GM21528 (cell line): ENCODE measurements around the gene ZCCHC8.
"Not testable (repeated sequence)": the region's sequence is repeated elsewhere in the genome, so short reads cannot be mapped to it uniquely, and the experiment has no call there.

ENCODE experiments used
- ATAC-seq: cut with Tn5 transposase; IDR thresholded peaks from one replicate; pipeline ENCODE4 v1.9.1; 2021; ENCODE audit warnings: mild to moderate bottlenecking, moderate library complexity; ENCODE audit not compliant: unreplicated experiment, low FRiP score

The ZCCHC8 gene

DNA sequence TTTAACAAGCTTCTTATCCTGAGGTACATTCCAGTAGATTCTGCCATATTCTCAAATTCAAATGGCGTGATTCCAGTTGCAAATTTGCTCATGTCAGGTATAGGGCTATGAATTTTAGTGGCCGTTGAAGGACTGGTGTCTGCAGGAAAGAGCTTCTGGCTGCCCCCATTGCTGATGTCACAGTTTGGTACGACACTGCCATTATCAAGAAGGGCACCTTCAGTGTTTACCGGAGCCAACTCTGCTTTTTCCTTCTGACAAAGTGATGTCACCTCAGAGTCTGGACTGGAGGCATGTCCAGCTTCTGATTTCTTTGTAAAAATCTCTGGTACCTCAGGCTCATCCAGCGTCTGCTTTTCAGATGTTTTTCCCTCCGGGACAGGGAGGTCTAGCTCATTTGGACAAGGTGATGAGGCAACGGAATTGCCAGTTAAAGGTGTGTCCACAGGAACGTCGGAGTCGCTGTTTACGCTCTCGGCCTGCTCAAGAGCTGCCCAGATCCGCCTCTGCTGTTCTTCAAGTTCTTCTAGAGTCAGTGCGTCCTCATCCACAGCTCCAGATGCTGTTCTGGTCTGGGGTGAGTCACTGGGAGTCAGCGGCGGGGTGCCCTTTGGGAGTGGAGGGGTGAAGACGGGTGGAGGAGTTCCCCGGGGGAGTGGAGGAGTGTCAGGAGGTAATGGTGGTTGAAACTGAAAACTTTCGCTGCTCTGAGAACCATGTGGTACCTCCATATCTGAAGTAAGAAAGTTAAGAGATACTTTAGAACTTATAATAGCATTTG lies 27.0 kb downstream of the ZCCHC8 start:
- no peak for ATAC-seq

DNA sequence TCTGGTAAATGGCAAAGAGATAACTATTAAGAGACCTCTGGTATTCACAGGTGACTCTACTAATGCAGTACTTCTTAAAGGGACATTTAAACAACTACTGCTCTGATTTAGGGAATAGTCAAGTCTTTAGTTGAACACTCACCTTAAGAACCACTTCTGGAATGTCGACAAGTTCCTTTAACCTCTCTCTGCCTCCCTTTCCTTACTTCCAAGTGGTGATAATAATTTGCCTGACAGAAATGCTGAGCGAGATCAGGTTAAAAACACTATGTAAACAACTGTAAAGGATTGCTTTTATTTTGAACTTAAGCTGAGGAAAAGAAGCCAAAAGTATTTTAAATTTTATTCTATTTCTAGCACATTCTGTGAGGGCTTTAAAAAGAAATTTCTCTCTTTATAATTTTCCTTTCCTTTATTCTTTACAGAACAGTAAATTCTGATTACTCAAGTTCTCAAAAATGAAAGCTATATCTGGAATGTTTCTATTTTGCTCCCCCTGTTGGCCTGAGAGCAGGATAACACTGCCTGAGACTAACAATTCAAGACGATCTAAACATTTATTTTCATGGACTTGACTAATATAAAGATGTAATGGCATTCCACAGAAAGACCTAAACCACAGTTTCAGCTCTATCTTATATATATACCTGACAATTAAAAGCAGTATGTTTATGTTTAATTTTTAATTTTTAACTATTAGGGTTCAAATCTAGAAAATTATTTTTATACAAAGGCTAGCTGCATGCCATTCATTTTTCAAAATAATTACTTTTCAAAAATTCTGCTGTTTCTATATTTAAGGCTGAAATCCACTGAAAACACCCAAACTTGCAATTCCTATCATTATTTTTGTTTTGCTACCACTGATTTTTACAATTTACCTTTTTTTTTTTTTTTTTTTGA lies 29.2 kb downstream of the ZCCHC8 start:
- ATAC-seq, result no peak

DNA sequence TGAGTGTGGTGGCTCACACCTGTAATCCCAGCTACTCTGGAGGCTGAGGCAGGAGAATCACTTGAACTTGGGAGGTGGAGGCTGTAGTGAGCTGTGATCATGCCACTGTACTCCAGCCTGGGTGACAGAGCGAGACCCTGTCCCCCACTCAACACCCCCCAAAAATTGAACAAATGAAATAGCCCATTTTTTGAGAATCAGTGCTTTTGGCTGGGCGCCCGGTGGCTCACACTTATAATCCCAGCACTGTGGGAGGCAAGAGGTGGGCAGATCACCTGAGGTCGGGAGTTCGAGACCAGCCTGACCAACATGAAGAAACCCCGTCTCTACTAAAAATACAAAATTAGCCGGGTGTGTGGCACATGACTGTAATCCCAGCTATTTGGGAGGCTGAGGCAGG lies 30.2 kb downstream of the ZCCHC8 start:
- ATAC-seq, result not testable (repeated sequence)

DNA sequence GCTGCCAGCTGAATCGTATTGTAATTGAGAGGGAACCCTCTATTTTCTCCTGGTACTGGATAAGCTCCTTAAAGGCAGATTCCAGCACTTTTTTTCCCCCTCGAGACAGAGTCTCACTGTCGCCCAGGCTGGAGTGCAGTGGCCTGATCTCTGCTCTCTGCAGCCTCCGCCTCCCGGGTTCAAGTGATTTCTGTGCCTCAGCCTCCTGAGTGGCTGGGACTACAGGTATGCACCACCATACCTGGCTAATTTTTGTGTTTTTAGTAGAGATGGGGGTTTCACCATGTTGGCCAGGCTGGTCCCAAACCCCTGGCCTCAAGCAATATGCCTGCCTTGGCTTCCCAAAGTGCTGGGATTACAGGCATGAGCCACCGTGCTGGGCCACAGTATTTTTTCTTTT lies 30.9 kb downstream of the ZCCHC8 start:
- ATAC-seq, result not testable (repeated sequence)

- no peak for ATAC-seq
Observed at GRCh38 chr12:122467983-122468382, 32.7 kb downstream of the ZCCHC8 start.

- not testable (repeated sequence) for ATAC-seq
Observed at GRCh38 chr12:122464317-122465042, 36.3 kb downstream of the ZCCHC8 start.

GRCh38 chr12:122460641-122461040 lies 40.1 kb downstream of the ZCCHC8 start:
- ATAC-seq, result no peak

GRCh38 chr12:122460061-122460460 lies 40.7 kb downstream of the ZCCHC8 start:
- no peak for ATAC-seq

- ATAC-seq, result no peak
Observed at GRCh38 chr12:122459211-122459610, 41.5 kb downstream of the ZCCHC8 start.

DNA sequence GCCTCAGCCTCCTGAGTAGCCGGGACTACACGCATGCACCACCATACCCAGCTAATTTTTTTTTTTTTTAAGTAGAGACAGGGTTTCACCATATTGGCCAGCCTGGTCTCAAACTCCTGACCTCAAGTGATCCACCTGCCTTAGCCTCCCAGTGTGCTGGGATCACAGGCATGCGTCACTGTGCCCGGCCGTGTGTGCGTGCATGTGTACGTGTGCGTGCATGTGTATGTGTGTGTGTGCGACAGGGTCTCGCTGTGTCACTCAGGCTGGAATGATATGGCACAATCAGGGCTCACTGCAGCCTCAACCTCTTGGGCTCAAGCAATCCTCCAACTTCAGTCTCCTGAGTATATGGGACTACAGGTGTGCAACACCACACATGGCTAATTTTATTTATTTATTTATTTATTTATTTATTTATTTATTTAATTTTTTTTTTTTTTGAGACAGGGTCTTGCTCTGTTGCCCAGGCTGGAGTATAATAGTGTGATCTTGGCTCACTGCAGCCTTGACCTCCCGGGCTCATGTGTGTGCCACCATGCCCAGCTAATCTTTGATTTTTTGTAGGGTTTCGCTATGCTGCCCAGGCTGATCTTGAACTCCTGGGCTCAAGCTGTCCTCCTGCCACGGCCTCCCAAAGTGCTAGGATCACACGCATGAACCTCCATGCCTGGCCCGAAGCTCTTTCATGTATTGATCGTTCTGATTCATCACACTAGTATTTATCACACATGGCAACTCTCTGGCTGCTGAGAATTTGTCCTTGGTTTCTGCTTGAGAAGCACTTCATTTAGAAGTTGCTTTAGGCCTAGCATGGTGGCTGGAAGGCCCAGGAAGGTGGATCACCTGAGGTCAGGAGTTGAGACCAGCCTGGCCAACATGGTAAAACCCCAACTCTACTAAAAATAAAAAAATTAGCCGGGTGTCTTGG lies 42.4 kb downstream of the ZCCHC8 start:
- ATAC-seq, result no peak

DNA sequence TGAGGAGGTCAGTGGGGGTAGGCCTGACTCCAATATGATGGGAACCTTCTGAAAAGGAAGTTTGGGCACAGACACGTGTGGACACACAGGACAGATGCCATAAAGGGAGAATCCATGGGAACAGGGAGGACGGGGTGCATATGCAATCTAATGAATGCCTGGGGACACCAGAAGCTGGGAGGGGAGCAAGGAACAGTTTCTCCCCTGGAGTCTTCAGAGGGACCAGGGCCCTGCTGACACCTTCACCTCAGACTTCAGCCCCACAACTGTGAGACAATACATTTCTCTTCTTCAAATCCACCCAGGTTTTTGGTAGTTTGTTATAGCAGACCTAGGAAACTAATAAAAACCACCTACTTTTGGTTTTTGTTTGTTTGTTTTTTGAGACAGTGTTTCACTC lies 43.1 kb downstream of the ZCCHC8 start:
- ATAC-seq, result no peak

DNA sequence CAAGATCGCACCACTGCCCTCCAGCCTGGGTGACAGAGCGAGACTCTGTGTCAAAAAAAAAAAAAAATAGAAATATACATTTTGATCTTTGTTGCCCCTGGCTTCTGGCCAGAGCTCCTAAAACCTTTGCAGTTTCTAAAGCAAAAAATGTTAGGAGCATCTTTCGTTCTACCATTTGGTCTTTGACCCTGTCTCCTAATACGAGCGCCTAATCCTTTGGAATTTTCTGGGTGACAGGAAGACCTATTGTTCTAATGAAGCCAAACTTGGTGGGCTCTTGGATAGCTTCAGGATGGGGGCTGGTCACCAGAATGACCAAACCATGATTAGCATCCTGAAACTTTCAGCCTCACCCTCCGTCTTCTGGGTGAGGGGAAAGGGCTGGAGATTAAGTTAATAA lies 46.0 kb downstream of the ZCCHC8 start:
- ATAC-seq, result no peak

GRCh38 chr12:122454250-122454721 lies 46.4 kb downstream of the ZCCHC8 start:
- ATAC-seq, result no peak

DNA sequence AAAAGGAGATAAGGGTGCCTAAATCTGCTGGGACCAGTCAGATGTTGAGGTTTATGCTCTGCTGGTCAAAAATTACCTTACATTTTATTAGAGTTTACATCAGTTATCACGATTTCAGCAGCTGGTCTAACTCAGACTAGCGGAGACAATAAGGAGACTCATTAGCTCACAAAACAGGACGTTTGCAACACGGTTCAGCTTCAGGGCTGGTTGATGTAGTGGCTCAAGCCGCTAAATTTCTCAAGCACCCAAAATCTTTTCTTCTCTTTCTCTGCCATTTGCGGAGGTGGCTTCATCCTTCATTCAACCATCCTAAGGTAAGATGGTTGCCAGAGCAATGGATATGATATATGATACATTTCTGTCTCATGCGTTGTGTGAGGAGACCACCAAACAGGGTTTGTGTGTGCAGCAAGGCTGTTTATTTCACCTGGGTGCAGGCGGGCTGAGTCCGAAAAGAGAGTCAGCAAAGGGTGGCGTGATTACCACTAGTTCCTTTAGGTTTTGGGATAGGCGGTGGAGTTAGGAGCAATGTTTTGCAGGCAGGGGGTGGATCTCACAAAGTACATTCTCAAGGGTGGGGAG lies 47.9 kb downstream of the ZCCHC8 start:
- no peak for ATAC-seq

DNA sequence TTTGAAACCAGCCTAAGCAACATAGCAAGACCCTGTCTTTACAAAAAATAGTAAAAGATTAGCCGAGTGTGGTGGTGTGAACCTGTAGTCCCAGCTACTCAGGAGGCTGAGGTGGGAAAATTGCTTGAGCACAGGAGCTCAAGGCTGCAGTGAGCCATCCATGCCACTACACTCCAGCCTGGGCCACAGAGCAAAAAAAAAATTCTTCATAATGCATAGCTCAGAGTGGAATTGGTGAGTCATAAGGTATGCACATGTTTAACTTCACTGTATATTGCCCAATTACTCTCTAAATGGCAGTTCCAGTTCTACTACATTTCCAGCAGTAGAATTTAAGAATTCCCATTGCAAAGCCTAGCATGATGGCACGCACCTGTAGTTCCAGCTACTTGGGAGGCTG lies 51.4 kb downstream of the ZCCHC8 start:
- ATAC-seq, result no peak

DNA sequence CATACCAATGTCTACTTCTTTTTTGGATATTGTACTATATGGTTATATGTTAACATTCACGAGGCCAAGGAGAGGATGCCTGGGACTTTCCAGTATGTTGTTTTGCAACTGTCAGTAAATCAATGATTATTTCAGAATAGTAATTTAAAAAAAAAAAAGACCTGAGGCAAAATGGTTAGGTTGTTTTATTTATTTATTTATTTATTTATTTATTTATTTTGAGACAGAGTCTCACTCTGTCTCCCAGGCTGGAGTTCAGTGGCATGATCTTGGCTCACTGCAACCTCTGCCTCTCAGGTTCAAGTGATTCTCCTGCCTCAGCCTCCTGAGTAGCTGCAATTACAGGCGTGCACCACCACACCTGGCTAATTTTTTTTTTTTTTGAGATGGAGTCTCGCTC lies 52.9 kb downstream of the ZCCHC8 start:
- not testable (repeated sequence) for ATAC-seq

DNA sequence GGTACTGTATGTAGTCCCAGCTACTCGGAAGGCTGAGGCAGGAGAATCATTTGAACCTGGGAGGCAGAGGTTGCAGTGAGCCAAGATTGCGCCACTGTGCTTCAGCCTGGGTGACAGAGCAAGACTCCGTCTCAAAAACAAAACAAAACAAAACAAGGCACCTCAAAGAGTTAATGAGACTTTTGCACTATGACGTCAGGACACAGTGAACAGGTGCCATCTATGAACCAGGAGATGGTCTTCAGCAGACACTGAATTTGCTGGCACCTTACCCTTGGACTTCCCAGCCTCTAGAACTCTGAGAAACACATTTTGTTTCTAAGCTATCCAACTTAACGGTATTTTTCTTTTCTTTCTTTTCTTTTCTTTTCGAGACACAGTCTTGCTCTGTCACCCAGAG lies 54.3 kb downstream of the ZCCHC8 start:
- ATAC-seq, result not testable (repeated sequence)

DNA sequence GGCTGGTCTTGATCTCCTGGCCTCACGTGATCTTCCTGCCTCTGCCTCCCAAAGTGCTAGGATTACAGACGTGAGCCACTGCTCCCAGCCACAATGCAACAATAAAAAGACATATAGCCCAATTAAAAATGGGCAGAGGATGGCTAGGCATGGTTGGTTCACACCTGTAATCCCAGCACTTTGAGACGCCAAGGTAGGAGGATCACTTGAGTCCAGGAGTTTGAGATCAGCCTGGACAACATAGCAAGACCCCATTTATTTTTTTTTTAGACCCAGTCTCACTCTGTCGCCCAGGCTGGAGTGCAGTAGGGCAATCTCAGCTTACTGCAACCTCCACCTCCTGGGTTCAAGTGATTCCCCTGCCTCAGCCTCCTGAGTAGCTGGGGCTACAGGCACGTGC lies 56.7 kb downstream of the ZCCHC8 start:
- not testable (repeated sequence) for ATAC-seq

DNA sequence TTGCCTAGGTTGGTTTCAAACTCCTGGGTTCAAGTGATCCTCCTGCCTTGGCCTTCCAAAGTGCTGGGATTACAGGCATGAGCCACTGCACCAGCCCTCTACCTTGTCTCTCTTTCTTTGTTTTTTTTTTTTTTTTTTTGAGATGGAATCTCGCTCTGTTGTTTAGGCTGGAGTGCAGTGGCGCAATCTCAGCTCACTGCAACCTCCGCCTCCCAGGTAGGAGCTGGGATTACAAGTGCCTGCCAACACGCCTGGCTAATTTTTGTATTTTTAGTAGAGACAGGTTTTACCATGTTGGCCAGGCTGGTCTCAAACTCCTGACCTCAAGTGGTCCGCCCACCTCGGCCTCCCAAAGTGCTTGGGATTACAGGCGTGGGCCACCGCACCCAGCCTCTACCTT lies 61.9 kb downstream of the ZCCHC8 start:
- not testable (repeated sequence) for ATAC-seq
